Glutamatergic neuron (in vitro differentiated cells): ENCODE measurements around the gene FRS3. TPM values are rescaled to one million over a fixed set of nuclear protein-coding genes. Genes with fewer than 3 reads are reported as not detected.

Experiments
- DNase-seq: peaks from one replicate; pipeline ENCODE4 v3.0.0; 2022
- H3K27ac Mint-ChIP-seq: one replicate; pipeline ENCODE4 v1.8.0; 2020; ENCODE audit warnings: mild to moderate bottlenecking, mixed read lengths, inconsistent platforms; ENCODE audit not compliant: unreplicated experiment
- H3K27me3 Mint-ChIP-seq: one replicate; pipeline ENCODE4 v1.8.0; 2020; ENCODE audit warnings: mild to moderate bottlenecking, moderate library complexity, mixed read lengths, inconsistent platforms; ENCODE audit not compliant: unreplicated experiment
- H3K36me3 Mint-ChIP-seq: one replicate; pipeline ENCODE4 v1.8.0; 2020; ENCODE audit warnings: mild to moderate bottlenecking, mixed read lengths, inconsistent platforms; ENCODE audit not compliant: unreplicated experiment
- H3K4me1 Mint-ChIP-seq: one replicate; pipeline ENCODE4 v1.8.0; 2020; ENCODE audit warnings: mild to moderate bottlenecking, low read depth, mixed read lengths, inconsistent platforms; ENCODE audit not compliant: unreplicated experiment
- H3K4me3 Mint-ChIP-seq: one replicate; pipeline ENCODE4 v1.8.0; 2020; ENCODE audit warnings: mild to moderate bottlenecking, mixed read lengths, inconsistent platforms; ENCODE audit not compliant: unreplicated experiment
- H3K9me3 Mint-ChIP-seq: one replicate; pipeline ENCODE4 v1.8.0; 2020; ENCODE audit warnings: mild to moderate bottlenecking, moderate library complexity, mixed read lengths, inconsistent platforms; ENCODE audit not compliant: unreplicated experiment
- CTCF ChIP-seq: fragments of 200-600 bp; sonication (generic); IDR thresholded peaks from one replicate; pipeline ENCODE4 v1.5.0; 2021; ENCODE audit not compliant: partially characterized antibody, unreplicated experiment
- total RNA-seq: library from RNA; stranded (reverse); fragmentation: NEBNext Ultra II Directional; extraction: Animal tissue kit (Norgen Biotek cat#: 25700); gene quantifications from one replicate; pipeline ENCODE4 v1.2.1, GENCODE V29; 2021; ENCODE audit not compliant: unreplicated experiment

The FRS3 gene
- total RNA-seq, 1 donor from 2014 or later = 17.8 TPM

- Mint-ChIP-seq H3K4me1 (no peaks in the 10 kb centered on the region), H3K27ac (no peak overlapping the region), H3K4me3 (no peak overlapping the region), H3K36me3 (no peaks in the 10 kb centered on the region), H3K27me3 (peaks cover 8% of the 10 kb centered on the region), H3K9me3 (peaks cover 3% of the 10 kb centered on the region)
- DNase-seq = no peak
- TF ChIP-seq CTCF = no peak
Measured at GRCh38 chr6:41755895-41756294, 23.8 kb downstream of the FRS3 start.

GRCh38 chr6:41750374-41750773 lies 29.3 kb downstream of the FRS3 start:
- Mint-ChIP-seq H3K27me3 (peaks cover 6% of the 10 kb centered on the region), H3K36me3 (no peaks in the 10 kb centered on the region), H3K4me1 (no peaks in the 10 kb centered on the region), H3K27ac (no peak overlapping the region), H3K9me3 (peaks cover 1% of the 10 kb centered on the region), H3K4me3 (no peak overlapping the region)
- no peak for TF ChIP-seq CTCF
- DNase-seq = no peak

GRCh38 chr6:41748542-41748941 lies 31.2 kb downstream of the FRS3 start:
- H3K36me3 Mint-ChIP-seq = no peaks in the 10 kb centered on the region
- peaks cover 8% of the 10 kb centered on the region for H3K27me3 Mint-ChIP-seq
- H3K4me1 Mint-ChIP-seq = no peaks in the 10 kb centered on the region
- no peak for TF ChIP-seq CTCF
- DNase-seq = no peak
- no peak overlapping the region for H3K27ac Mint-ChIP-seq
- H3K9me3 Mint-ChIP-seq = peaks cover 1% of the 10 kb centered on the region
- H3K4me3 Mint-ChIP-seq = no peak overlapping the region

GRCh38 chr6:41748102-41748477 lies 31.6 kb downstream of the FRS3 start:
- Mint-ChIP-seq H3K4me3 (no peak overlapping the region), H3K36me3 (no peaks in the 10 kb centered on the region), H3K27me3 (peaks cover 8% of the 10 kb centered on the region), H3K9me3 (peaks cover 1% of the 10 kb centered on the region), H3K27ac (no peak overlapping the region), H3K4me1 (no peaks in the 10 kb centered on the region)
- no peak for DNase-seq
- TF ChIP-seq CTCF = no peak

- Mint-ChIP-seq H3K4me3 (no peak within 1 kb of the TSS), H3K27ac (no peak within 1 kb of the TSS), H3K4me1 (no peaks in the 10 kb centered on the region), H3K36me3 (no peaks in the 10 kb centered on the region), H3K27me3 (peaks cover 11% of the 10 kb centered on the region), H3K9me3 (peaks cover 1% of the 10 kb centered on the region)
- no peak for TF ChIP-seq CTCF
- DNase-seq = no peak
Measured at GRCh38 chr6:41747256-41748101, 32.2 kb downstream of the FRS3 start, which contains the start of gene PGC. Gene PGC, minus strand, starts transcription at chr6:41747397. Its CDS starts 63 bp downstream, at chr6:41747334.
